ENCODE data around the gene SLC10A6.

SLC10A6 gene

DNA sequence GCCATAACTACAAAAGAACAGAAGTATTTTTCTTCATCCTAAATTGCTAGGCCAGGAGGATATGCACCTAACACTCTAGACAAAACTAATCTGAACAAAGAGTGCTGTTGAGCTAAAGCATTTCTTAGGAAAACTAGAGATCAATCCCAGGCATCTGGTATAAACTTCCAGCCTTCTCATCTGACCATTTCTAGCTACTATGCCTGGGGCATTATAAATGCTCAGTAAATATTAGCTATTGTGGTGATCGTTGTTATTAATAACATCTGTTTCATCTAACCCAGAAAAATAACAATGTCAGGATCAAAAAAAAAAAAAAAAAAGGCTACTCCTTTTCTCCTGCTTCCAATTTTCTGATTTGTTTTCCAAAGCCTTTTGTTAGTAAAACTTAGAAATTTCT is 7.7 kb upstream of the SLC10A6 start:
- no peak for TF ChIP-seq EP300 (IDR thresholded peaks at IDR 0.05; ENCODE audit: borderline replicate concordance)
- no peak for TF ChIP-seq YY1 (IDR thresholded peaks at IDR 0.05; ENCODE audit: low read depth)
- TF ChIP-seq EGR1 (IDR thresholded peaks at IDR 0.05), result no peak
- no peak for TF ChIP-seq RAD21 (IDR thresholded peaks at IDR 0.05; ENCODE audit: low read depth)
- TF ChIP-seq, protein P1, sequence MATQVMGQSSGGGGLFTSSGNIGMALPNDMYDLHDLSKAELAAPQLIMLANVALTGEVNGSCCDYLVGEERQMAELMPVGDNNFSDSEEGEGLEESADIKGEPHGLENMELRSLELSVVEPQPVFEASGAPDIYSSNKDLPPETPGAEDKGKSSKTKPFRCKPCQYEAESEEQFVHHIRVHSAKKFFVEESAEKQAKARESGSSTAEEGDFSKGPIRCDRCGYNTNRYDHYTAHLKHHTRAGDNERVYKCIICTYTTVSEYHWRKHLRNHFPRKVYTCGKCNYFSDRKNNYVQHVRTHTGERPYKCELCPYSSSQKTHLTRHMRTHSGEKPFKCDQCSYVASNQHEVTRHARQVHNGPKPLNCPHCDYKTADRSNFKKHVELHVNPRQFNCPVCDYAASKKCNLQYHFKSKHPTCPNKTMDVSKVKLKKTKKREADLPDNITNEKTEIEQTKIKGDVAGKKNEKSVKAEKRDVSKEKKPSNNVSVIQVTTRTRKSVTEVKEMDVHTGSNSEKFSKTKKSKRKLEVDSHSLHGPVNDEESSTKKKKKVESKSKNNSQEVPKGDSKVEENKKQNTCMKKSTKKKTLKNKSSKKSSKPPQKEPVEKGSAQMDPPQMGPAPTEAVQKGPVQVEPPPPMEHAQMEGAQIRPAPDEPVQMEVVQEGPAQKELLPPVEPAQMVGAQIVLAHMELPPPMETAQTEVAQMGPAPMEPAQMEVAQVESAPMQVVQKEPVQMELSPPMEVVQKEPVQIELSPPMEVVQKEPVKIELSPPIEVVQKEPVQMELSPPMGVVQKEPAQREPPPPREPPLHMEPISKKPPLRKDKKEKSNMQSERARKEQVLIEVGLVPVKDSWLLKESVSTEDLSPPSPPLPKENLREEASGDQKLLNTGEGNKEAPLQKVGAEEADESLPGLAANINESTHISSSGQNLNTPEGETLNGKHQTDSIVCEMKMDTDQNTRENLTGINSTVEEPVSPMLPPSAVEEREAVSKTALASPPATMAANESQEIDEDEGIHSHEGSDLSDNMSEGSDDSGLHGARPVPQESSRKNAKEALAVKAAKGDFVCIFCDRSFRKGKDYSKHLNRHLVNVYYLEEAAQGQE (IDR thresholded peaks at IDR 0.05; ENCODE audit: low read depth), result no peak
- TF ChIP-seq, protein P2, sequence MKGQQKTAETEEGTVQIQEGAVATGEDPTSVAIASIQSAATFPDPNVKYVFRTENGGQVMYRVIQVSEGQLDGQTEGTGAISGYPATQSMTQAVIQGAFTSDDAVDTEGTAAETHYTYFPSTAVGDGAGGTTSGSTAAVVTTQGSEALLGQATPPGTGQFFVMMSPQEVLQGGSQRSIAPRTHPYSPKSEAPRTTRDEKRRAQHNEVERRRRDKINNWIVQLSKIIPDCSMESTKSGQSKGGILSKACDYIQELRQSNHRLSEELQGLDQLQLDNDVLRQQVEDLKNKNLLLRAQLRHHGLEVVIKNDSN (IDR thresholded peaks at IDR 0.05), result no peak
- TF ChIP-seq, protein P3, sequence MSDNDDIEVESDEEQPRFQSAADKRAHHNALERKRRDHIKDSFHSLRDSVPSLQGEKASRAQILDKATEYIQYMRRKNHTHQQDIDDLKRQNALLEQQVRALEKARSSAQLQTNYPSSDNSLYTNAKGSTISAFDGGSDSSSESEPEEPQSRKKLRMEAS (IDR thresholded peaks at IDR 0.05), result no peak

DNA sequence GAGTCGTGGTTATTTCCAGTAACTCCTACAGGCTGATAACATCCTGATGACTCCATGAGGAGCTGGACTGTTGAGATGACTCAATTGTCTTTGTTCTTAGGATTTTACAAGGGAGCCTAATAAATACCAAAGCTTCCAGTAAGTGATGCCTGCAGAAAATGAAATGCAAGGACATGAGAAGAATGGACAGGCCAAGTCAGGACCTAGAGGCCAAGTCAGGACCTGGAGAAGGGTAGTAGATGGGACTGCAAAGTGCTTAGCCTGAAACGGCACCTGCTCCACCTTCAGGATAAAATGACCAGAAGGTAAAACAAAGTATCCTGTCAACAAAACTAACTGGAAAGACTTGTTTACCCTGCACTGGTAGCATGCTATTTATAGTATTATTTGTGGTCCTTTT is 6.4 kb upstream of the SLC10A6 start:
- TF ChIP-seq CREB1 (IDR thresholded peaks at IDR 0.05; ENCODE audit: low read depth) (no peak), RAD21 (IDR thresholded peaks at IDR 0.05; ENCODE audit: low read depth) (no peak), TCF12 (IDR thresholded peaks at IDR 0.05; ENCODE audit: low read depth) (no peak), TAF1 (IDR thresholded peaks at IDR 0.05; ENCODE audit: low read depth) (no peak), EP300 (IDR thresholded peaks at IDR 0.05; ENCODE audit: borderline replicate concordance) (no peak), TEAD4 (IDR thresholded peaks at IDR 0.05) (no peak), EGR1 (IDR thresholded peaks at IDR 0.05) (no peak), CEBPB (IDR thresholded peaks at IDR 0.05) (no peak), NFIC (IDR thresholded peaks at IDR 0.05) (no peak), FOXM1 (IDR thresholded peaks at IDR 0.05; ENCODE audit: borderline replicate concordance, low read depth) (no peak), YY1 (IDR thresholded peaks at IDR 0.05; ENCODE audit: low read depth) (no peak), ZBTB7A (IDR thresholded peaks at IDR 0.05; ENCODE audit: low read depth) (no peak)
- TF ChIP-seq, protein P1 (IDR thresholded peaks at IDR 0.05; ENCODE audit: low read depth), result no peak
- TF ChIP-seq, protein P3 (IDR thresholded peaks at IDR 0.05), result no peak
- TF ChIP-seq, protein P2 (IDR thresholded peaks at IDR 0.05), result no peak

DNA sequence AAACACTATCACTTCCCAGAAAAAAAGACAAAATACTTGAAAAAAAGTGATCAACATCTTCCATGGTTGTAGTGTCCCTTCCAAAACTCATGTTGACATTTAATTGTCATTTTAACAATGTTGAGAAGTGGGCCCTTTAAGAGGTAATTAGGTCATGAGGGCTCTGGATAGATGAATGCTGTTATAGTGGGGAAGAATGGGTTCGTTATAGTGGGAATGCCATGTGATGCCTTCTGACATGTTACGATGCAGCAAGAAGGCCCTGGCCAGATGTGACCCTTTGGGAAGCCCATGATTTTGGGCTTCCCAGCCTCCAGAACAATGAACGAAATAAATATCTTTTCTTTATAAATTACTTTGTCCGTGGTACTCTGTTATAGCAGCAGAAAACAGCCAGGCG is 4.0 kb upstream of the SLC10A6 start:
- TF ChIP-seq EGR1 (IDR thresholded peaks at IDR 0.05), result no peak
- TF ChIP-seq, protein P1 (IDR thresholded peaks at IDR 0.05; ENCODE audit: low read depth), result no peak
- TF ChIP-seq TEAD4 (IDR thresholded peaks at IDR 0.05), result no peak
- TF ChIP-seq, protein P2 (IDR thresholded peaks at IDR 0.05), result no peak
- TF ChIP-seq EP300 (IDR thresholded peaks at IDR 0.05; ENCODE audit: borderline replicate concordance), result no peak
- no peak for TF ChIP-seq RAD21 (IDR thresholded peaks at IDR 0.05; ENCODE audit: low read depth)
- no peak for TF ChIP-seq FOXM1 (IDR thresholded peaks at IDR 0.05; ENCODE audit: borderline replicate concordance, low read depth)
- no peak for TF ChIP-seq CEBPB (IDR thresholded peaks at IDR 0.05)
- no peak for TF ChIP-seq TCF12 (IDR thresholded peaks at IDR 0.05; ENCODE audit: low read depth)
- no peak for TF ChIP-seq CREB1 (IDR thresholded peaks at IDR 0.05; ENCODE audit: low read depth)
- no peak for TF ChIP-seq ZBTB7A (IDR thresholded peaks at IDR 0.05; ENCODE audit: low read depth)
- no peak for TF ChIP-seq NFIC (IDR thresholded peaks at IDR 0.05)
- no peak for TF ChIP-seq TAF1 (IDR thresholded peaks at IDR 0.05; ENCODE audit: low read depth)
- TF ChIP-seq, protein P3 (IDR thresholded peaks at IDR 0.05), result no peak
- TF ChIP-seq YY1 (IDR thresholded peaks at IDR 0.05; ENCODE audit: low read depth), result no peak

DNA sequence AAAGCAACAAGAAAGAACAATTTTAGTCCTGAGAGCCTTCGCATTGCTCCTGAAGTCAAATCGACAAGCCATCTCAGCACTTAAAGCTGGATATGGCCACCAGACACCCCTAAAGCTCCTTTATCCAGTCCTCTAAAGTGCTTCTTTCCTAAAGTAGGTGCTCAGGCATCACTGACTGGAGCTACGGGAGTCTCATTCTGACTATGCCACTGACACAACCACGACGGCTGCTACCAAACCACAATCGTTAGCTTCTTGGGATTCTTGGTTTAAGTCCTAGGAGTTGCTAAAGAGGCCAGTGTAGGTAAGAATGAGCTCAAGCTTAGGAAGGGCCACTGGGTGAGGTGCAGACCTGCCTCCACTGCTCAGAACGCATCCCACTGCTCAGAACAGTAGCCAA is 1.0 kb downstream of the SLC10A6 start:
- TF ChIP-seq TCF12 (IDR thresholded peaks at IDR 0.05; ENCODE audit: low read depth) (no peak), CREB1 (IDR thresholded peaks at IDR 0.05; ENCODE audit: low read depth) (no peak), FOXM1 (IDR thresholded peaks at IDR 0.05; ENCODE audit: borderline replicate concordance, low read depth) (no peak), RAD21 (IDR thresholded peaks at IDR 0.05; ENCODE audit: low read depth) (no peak), NFIC (IDR thresholded peaks at IDR 0.05) (no peak), CEBPB (IDR thresholded peaks at IDR 0.05) (no peak), EP300 (IDR thresholded peaks at IDR 0.05; ENCODE audit: borderline replicate concordance) (no peak), TAF1 (IDR thresholded peaks at IDR 0.05; ENCODE audit: low read depth) (no peak), ZBTB7A (IDR thresholded peaks at IDR 0.05; ENCODE audit: low read depth) (no peak), EGR1 (IDR thresholded peaks at IDR 0.05) (no peak), YY1 (IDR thresholded peaks at IDR 0.05; ENCODE audit: low read depth) (no peak), TEAD4 (IDR thresholded peaks at IDR 0.05) (no peak)
- TF ChIP-seq, protein P1 (IDR thresholded peaks at IDR 0.05; ENCODE audit: low read depth), result no peak
- TF ChIP-seq, protein P2 (IDR thresholded peaks at IDR 0.05), result no peak
- TF ChIP-seq, protein P3 (IDR thresholded peaks at IDR 0.05), result no peak

Measured in Ishikawa (cell line).